Astrocyte of the spinal cord (primary cell): ENCODE results near the gene LIN37.
A peak's percentile ranks its signal among the peaks of the same experiment; 100 is the strongest.

Source experiments
- DNase-seq: peaks from one replicate; pipeline ENCODE4 v3.0.0; 2011; ENCODE audit warnings: low read depth, low spot score
- H3K4me3 ChIP-seq: 2 replicates; pipeline ENCODE4 v1.5.1; 2011; ENCODE audit warnings: low read depth, mild to moderate bottlenecking, low read length, moderate library complexity
- in situ Hi-C: cut with HindIII; loops from 2 replicates; pipeline ENCODE4 v1.10.0; 2017; ENCODE audit warnings: low sequenced_read_pairs
- TF ChIP-seq, protein P1 (sequence below): IDR thresholded peaks from 2 replicates; pipeline ENCODE4 v1.5.1; 2012; ENCODE audit warnings: low read depth, mild to moderate bottlenecking, low read length, inconsistent platforms

Gene LIN37

DNA sequence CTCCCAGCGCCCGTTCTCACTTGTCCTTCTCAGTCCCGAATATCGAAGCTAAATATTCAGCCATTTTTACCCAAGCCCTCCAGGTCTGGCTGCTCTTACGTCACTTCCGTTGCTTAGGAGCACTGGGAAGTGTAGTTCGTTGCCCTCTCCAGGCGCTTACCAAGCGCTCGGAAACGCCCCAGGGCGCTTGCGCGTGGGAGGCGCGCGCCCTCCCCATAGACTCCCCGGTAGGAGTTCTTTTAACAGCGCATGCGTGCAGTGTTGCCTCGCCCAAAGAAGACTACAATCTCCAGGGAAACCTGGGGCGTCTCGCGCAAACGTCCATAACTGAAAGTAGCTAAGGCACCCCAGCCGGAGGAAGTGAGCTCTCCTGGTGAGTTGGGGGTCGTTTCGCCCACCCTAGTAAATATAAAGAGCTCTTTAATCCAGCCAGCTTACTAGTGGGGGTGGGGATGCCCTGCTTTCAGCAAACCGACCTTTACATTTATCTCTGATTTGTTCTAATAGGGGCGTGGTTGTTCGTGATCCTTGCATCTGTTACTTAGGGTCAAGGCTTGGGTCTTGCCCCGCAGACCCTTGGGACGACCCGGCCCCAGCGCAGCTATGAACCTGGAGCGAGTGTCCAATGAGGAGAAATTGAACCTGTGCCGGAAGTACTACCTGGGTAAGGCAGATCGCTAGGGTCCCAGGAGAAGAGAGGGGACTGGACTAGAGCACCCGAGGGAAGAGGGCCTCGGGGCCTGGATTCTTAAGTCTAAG is 2.9 kb upstream of the LIN37 start, which contains the start of the genes PSENEN and U2AF1L4:
PSENEN (plus strand) TSS at position 324 of the 759 bp plus-strand sequence; CDS start at position 604, 280 bp downstream.
U2AF1L4 (minus strand) TSS at position 91 of the 759 bp plus-strand sequence; CDS start at position 64, 27 bp downstream.
- in situ Hi-C loops: no loop called here
- peak within 1 kb of the TSS; percentile 97 for H3K4me3 ChIP-seq
- TF ChIP-seq, protein P1, sequence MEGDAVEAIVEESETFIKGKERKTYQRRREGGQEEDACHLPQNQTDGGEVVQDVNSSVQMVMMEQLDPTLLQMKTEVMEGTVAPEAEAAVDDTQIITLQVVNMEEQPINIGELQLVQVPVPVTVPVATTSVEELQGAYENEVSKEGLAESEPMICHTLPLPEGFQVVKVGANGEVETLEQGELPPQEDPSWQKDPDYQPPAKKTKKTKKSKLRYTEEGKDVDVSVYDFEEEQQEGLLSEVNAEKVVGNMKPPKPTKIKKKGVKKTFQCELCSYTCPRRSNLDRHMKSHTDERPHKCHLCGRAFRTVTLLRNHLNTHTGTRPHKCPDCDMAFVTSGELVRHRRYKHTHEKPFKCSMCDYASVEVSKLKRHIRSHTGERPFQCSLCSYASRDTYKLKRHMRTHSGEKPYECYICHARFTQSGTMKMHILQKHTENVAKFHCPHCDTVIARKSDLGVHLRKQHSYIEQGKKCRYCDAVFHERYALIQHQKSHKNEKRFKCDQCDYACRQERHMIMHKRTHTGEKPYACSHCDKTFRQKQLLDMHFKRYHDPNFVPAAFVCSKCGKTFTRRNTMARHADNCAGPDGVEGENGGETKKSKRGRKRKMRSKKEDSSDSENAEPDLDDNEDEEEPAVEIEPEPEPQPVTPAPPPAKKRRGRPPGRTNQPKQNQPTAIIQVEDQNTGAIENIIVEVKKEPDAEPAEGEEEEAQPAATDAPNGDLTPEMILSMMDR: no peak
- DNase-seq: peak; percentile 100

DNA sequence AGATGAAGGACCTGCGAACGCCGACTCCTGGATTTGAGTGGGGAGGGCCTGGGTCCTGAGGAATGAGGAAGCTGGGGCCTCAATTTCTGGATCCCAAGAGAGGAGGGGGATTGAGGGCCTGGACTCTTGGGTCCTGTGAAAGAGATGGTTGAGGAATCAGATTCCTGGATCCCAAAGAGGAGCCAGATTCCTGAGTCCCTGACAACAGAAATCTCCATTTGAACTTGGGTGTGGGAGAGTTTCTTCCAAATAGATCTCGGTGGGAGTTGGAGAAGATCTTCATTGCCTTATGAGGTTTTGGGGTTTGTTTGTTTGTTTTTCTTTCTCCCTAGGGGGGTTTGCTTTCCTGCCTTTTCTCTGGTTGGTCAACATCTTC is 2.3 kb upstream of the LIN37 start:
- TF ChIP-seq, protein P1: no peak
- in situ Hi-C loops: no loop called here
- H3K4me3 ChIP-seq: peak overlapping the region; percentile 97
- DNase-seq: no peak

DNA sequence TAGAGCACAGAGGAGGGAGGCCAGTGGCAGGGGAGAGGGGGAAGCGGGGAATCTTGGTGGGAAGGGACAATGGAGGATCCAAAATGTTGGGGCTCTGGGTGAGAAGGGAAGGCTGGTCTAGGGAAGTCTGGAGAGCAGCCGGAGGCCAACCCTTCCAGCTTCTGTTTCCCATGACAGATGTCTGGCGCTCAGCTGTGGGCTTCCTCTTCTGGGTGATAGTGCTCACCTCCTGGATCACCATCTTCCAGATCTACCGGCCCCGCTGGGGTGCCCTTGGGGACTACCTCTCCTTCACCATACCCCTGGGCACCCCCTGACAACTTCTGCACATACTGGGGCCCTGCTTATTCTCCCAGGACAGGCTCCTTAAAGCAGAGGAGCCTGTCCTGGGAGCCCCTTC is 1.8 kb upstream of the LIN37 start:
- H3K4me3 ChIP-seq: peak overlapping the region; percentile 97
- in situ Hi-C loops: no loop called here
- no peak for DNase-seq
- TF ChIP-seq, protein P1: no peak

DNA sequence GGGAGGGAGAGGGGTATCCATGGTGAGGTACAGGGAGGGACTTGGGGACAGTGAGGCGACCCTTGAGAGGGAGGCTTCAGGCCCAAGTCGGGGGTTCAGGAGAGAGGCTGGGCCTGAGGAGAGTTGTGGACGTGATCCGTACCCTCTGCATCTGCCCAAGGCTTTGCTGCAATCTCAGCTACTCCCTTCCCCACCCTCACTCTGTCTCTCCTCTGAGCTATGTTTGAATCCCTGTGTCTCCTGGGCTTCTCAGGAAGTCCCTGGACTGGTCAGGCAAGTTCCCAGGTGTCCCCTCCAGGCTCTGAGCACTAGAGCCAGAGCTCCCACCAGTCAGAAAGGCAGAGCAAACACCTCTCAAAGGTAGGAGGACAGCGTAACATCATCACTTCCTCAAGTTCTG is 1.8 kb downstream of the LIN37 start:
- no peak overlapping the region for H3K4me3 ChIP-seq
- no peak for DNase-seq
- in situ Hi-C loops: no loop called here
- TF ChIP-seq, protein P1: no peak

DNA sequence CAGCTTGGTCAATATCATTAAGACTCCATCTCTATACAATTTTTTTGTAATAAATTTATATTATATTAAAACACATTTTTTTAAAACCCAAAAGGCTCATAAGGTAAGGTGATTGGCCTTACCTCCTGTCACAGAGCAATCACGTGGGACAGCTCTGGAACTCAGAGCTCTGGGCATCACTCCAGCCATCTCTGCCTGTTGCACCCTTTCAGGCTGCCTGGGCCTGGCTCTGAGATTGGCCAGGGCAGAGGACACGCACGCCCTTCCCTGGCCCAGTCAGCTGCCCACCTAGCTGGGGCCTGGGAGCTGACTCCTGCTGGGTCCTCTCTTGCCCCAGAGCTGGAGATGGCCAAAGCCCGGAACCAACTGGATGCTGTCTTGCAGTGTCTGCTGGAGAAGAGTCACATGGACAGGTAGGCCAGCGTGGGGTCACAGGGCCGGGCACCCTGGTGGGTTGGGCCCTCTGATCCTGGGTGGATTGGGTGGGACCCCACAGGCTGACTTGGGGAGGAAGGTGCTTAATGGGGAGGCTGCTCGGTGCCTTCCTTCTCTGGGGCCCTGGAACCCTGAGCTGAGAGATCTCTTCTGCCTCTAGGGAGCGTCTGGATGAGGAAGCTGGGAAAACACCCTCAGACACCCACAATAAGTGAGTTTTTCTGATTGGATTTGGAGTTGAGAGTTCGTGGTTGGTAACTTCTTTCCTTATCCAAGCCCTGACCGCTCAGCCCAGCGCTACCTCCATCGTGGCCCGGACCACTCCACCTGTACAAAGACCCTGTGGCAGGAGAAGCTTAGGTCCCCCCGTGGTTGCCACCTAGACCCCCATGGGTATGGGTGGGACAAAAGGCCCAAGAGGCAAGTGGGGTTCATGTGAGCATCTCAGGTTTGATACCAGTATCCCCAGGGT is 3.7 kb downstream of the LIN37 start:
- no peak overlapping the region for H3K4me3 ChIP-seq
- TF ChIP-seq, protein P1: no peak
- in situ Hi-C loops: no loop called here
- no peak for DNase-seq

DNA sequence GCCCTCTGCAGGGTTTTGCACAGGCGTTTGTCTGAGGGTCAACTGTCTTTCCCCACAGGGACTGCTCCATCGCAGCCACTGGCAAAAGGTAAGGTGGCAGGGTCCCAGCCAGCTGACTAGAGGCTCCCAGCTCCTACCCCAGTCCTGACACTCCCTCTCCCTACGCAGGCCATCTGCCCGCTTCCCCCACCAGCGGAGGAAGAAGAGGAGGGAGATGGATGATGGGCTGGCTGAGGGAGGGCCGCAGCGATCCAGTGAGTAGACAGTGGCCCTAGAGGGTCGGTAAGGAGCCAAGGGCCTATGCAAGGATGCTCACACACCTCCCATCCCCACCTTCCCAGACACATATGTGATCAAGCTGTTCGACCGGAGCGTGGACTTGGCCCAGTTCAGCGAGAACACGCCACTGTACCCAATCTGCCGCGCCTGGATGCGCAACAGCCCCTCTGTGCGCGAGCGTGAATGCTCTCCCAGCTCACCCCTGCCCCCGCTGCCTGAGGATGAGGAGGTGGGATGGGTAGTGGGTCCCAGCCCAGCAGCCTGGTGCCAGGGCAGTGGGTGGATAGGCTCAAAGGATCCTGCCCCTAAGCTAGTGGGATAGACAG is 4.5 kb downstream of the LIN37 start:
- no peak overlapping the region for H3K4me3 ChIP-seq
- in situ Hi-C loops: no loop called here
- TF ChIP-seq, protein P1: no peak
- DNase-seq: no peak
